HG03097 (cell line): ENCODE data around the gene MLNR.

Source experiments
- ATAC-seq: cut with Tn5 transposase; IDR thresholded peaks from one replicate; pipeline ENCODE4 v1.9.1; 2021; ENCODE audit not compliant: unreplicated experiment, low FRiP score

MLNR gene

GRCh38 chr13:49225223-49226042, 5.3 kb downstream of the MLNR start:
- ATAC-seq: no peak

DNA sequence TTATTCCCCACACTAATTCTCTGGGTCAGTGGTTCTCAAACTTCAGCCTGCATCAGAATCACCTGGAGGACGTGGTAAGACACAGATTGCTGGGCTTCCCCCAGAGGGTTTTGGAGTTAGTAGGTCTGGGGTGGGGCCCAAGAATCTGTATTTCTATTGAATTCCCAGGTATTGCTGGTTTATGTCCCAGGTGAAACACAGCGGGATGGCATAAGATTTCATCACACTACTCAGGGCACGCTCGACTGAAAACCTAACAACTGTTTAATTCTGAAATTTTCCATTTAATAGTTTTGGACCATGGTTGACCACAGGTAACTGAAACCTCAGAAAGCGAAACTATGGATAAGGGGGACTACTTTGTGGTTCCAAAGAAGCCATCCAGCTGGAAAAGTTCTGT, 6.5 kb downstream of the MLNR start:
- no peak for ATAC-seq

- ATAC-seq: no peak
Measured at GRCh38 chr13:49234741-49235140, 14.6 kb downstream of the MLNR start.

GRCh38 chr13:49235856-49236431, 15.8 kb downstream of the MLNR start:
- ATAC-seq: no peak

GRCh38 chr13:49238621-49239020, 18.5 kb downstream of the MLNR start:
- ATAC-seq: no peak

GRCh38 chr13:49240017-49240416, 19.9 kb downstream of the MLNR start:
- no peak for ATAC-seq

DNA sequence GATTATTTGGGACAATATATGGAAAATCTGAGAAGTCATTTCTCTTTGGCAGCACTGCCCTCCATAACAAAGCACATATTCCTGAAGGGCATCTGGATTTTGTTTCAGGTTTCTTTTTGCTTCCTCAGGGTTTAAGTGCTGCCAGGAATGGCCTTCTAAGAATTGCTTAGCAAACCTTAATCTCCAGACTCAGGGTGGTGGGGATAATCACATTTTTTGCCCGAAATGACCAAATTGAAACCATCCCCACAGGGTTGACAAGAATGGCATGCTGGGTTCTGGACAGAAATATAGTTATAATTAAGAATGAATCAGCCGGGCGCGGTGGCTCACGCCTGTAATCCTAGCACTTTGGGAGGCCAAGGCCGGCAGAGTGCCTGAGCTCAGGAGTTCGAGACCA, 21.2 kb downstream of the MLNR start:
- no peak for ATAC-seq

DNA sequence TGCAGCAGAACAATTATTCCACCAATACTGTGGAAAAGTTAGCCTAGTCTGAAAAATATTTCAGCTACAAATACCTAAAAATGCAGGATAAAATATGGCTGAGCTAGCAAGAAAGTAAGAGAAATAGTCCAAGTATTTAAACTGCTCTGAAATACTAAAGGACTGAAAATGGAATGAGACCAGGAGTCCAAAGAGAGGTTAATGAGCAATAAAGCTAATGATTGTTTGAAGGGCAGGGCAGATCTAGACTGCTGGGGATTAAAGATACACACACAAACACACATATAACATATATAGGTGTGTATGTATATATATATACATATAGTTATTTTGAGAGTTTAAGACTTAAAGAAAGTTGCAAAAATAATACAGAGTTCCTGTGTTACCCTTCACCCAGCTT, 25.0 kb downstream of the MLNR start:
- ATAC-seq: no peak

GRCh38 chr13:49246850-49247642, 26.9 kb downstream of the MLNR start:
- no peak for ATAC-seq

DNA sequence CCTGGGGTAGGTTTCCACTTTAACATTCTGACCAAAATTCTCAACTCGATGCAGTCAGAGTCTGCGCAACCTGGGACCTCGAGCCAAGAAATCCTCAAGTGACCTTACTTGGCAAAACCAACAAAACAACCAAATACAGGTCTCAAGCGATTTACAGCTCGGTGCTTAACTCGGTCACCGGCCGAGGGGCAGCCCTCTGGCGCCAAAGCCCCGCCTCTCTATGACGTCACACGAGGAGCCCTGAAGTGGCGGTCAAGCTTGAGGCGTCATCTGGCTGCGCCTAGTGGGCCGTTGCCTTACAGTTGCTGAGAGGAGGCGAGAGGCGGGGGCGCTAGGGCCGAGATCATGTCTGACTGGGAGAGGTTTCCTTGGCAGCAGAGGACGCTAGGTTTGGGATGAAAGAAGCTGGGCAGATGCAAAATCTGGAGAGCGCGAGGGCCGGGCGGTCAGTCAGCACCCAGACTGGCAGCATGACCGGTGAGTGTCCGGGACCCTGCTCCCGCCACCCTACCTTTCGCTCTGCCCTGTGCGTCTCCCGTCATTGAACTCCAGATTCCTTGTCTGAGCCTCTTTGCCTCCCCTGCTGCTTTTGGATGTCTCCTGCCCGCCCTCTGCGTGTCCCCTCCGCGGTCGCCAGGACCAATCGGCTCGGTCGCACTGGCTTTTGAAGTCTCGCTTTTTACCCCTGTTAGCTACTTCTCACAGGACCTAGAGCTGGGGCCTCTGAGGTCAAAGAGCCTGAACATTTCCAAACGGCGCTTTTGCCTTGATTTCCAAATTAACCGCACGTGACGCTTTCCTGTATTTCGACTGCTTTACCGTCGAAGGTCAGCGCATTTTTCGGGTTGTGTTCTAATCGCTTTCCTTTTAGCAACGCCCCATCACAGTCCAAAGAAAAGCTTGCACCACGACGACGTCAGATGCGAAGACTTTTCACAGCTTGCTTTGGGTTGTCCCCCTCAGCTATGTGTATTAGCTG, 27.8 kb downstream of the MLNR start, which contains the start of gene CDADC1:
TSS of gene CDADC1 (plus strand) at position 283 of the 979 bp plus-strand sequence. CDS start at position 396, 113 bp downstream.
- peak; percentile 88 for ATAC-seq

- no peak for ATAC-seq
Measured at GRCh38 chr13:49248622-49249002, 28.5 kb downstream of the MLNR start.

- no peak for ATAC-seq
Measured at GRCh38 chr13:49251326-49251725, 31.2 kb downstream of the MLNR start.

DNA sequence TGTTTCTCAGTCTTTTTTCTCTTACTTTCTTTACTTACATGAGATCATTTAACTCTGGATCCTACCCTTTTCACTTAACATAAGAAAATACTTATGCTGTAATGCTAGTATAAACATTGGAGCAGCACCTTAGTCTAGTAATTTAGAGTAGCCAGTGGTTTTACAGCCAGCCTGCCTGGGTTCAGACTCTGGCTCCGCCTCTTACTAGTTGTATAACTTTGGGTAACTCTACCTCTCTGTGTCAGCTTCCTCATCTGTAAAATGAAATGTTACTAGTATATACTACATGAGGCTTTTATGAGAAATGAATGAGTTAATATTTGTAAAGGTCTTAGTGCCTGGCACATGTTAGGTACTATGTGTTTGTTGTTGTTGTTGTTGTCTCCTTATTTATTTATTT, 33.2 kb downstream of the MLNR start:
- no peak for ATAC-seq

DNA sequence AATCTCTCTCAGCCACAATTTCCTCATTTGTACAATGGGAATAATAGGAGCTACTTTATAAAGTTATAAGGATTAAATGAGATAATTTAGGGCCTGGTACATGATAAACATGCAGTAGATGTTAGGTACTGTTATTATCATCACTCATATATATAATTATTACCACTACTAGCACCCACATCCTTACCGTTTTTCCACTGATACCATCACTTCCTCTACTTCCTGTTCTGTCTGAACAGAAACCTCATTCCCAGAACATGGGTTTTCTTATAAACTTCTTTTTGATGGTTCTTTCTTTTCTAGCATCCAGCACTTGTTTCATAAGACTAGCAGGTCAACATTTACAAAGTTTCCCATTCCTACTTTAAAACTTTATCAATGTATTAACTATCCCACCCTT, 33.9 kb downstream of the MLNR start:
- ATAC-seq: no peak

DNA sequence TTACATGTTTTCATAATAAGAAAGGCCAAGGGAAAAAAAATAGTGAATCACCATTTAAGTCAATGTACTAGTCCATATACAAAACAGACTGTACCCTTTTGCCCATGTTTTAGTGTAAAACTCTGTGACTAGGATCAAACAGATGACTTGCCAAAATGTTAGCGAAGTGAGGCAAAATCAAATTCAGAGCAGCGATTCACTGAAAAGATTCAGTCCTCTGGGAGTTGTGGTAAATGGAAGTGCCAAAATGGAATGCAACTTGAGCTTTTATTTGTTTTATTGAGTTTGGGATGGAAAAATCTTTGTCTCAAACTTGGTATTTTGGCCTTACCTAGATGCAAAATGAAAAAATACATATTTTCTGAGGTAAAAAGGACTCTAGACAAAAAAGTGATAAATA, 36.7 kb downstream of the MLNR start:
- ATAC-seq: no peak

DNA sequence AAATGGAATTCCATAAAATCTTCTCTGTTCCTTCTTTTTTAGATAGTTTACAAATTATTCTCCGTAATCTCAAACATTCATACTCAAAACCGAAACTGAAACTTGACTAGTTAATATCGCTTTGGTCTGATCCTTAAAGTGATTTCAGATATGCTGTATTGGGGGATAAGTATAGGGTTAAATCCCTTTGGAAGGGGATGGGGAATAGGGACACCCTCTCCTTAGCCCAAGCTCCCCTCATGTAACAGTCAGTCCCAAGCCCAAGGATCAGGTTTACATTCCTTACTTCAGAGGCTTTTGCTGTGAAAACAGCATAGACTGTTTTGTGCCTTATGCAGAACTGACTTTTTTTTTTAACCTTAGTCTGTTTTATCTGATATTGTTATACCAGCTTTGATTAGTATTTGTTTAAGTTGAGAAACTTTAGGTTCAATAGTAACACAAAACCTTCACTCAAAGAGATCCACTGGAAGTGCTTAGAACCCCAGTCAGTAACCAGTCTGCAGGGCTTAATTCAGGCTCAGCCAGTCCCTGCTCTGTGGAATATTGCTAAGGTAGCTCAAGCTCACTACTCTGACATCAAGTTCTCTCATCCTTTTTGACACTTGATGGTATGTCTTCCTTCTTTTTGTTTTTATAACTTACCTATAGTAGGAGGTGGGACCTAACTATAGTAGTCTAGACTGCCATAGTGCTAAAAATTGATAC, 38.1 kb downstream of the MLNR start:
- ATAC-seq: no peak

- no peak for ATAC-seq
Measured at GRCh38 chr13:49259586-49259985, 39.4 kb downstream of the MLNR start.

- ATAC-seq: no peak
Measured at GRCh38 chr13:49262634-49263033, 42.5 kb downstream of the MLNR start.

- no peak for ATAC-seq
Measured at GRCh38 chr13:49265822-49266221, 45.7 kb downstream of the MLNR start.

DNA sequence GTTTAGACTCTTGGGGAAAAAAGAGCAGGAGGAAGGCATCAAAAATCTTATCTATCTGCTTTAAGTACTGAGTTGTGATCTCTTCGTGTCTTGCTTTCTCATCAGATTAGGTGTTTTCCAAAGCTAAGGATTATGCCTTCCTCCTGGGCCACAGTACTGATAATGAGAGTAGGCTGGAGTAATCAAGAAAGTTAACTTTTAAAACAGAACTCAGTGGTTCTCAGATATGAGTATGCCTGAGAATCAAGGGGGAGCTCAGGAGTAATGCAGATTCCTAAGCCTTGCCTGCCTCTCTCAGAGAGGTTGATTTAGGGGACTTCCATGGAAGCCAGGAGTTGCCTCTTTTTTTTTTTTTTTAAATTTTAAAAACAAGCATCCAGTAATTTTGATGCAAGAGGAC, 51.1 kb downstream of the MLNR start:
- ATAC-seq: no peak
